ENCODE results near the gene LGALSL.
"Not testable (repeated sequence)": the region's sequence is repeated elsewhere in the genome, so short reads cannot be mapped to it uniquely, and the experiment has no call there.

LGALSL gene

DNA sequence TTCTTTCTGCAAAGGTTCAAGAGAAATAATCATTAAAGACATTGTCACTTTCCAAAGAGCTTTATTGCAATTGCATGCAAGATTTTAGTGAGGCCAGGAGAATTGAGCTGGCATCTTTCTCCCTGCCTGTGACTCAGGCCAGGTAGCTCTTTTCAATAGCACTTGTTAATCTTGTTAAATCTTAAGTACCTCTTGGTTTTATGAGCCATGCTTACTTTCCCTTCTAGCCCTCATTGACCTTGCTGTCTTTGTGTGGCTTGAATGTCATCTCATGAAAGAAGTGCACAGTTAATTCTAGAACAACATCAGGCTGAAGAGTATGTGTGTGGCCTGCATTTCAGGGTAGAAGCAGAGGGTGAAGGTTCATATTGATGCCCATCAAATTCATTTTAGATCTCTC lies 14.8 kb upstream of the LGALSL start:
- FAIRE-seq: no peak
- no peak for DNase-seq (ENCODE audit: insufficient read length, low spot score)
- TF ChIP-seq POU2F2 (IDR thresholded peaks at IDR 0.05; ENCODE audit: low read depth, low read length): no peak
- no peak for TF ChIP-seq POLR2AphosphoS5 (IDR thresholded peaks at IDR 0.05; ENCODE audit: low read depth, low read length)
- no peak for TF ChIP-seq SPI1 (IDR thresholded peaks at IDR 0.05; ENCODE audit: low read depth, low read length)
- no peak for TF ChIP-seq POLR2A (IDR thresholded peaks at IDR 0.05; ENCODE audit: low read depth, low read length)
- TF ChIP-seq PAX5 (IDR thresholded peaks at IDR 0.05; ENCODE audit: insufficient read depth, low read length, severe bottlenecking): no peak

- TF ChIP-seq SPI1 (IDR thresholded peaks at IDR 0.05; ENCODE audit: low read depth, low read length) (no peak), PAX5 (IDR thresholded peaks at IDR 0.05; ENCODE audit: insufficient read depth, low read length, severe bottlenecking) (no peak), POU2F2 (IDR thresholded peaks at IDR 0.05; ENCODE audit: low read depth, low read length) (no peak)
- no peak for FAIRE-seq
- DNase-seq (ENCODE audit: insufficient read length, low spot score): no peak
Observed at GRCh38 chr2:64440843-64441242, 13.1 kb upstream of the LGALSL start.

DNA sequence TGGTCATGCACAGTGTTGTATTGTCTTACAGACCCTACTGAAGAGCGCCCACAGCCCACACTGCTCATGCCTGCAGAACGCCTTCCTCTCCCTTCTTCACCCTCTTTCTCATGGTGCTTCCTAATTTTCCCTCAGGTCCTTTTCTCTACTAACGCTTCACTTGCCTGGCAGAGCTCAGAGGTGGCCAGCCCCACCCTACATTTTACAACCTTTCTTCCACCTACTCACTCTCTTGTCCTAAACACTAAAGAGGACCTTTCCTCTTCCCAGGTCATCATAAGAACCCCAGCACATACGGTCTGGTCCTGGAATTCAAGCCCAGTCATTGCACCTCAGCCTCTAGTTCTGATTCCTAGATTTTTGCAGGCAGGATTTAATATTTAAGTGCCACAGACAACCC lies 11.7 kb upstream of the LGALSL start:
- FAIRE-seq (no peak), DNase-seq (ENCODE audit: insufficient read length, low spot score) (no peak)

GRCh38 chr2:64442801-64443429 lies 11.0 kb upstream of the LGALSL start:
- FAIRE-seq: no peak
- DNase-seq (ENCODE audit: insufficient read length, low spot score): no peak
- no peak for TF ChIP-seq TAF1 (IDR thresholded peaks at IDR 0.05; ENCODE audit: low read depth, low read length)
- TF ChIP-seq POU2F2 (IDR thresholded peaks at IDR 0.05; ENCODE audit: low read depth, low read length): no peak
- no peak for TF ChIP-seq SPI1 (IDR thresholded peaks at IDR 0.05; ENCODE audit: low read depth, low read length)
- no peak for TF ChIP-seq POLR2A (IDR thresholded peaks at IDR 0.05; ENCODE audit: low read depth, low read length)
- no peak for TF ChIP-seq POLR2AphosphoS5 (IDR thresholded peaks at IDR 0.05; ENCODE audit: low read depth, low read length)
- no peak for TF ChIP-seq PAX5 (IDR thresholded peaks at IDR 0.05; ENCODE audit: insufficient read depth, low read length, severe bottlenecking)

More for the DNA sequence above, 11.7 kb upstream of the LGALSL start:
- no peak for TF ChIP-seq PAX5 (IDR thresholded peaks at IDR 0.05; ENCODE audit: insufficient read depth, low read length, severe bottlenecking)
- TF ChIP-seq POU2F2 (IDR thresholded peaks at IDR 0.05; ENCODE audit: low read depth, low read length): no peak
- TF ChIP-seq TAF1 (IDR thresholded peaks at IDR 0.05; ENCODE audit: low read depth, low read length): no peak
- no peak for TF ChIP-seq POLR2AphosphoS5 (IDR thresholded peaks at IDR 0.05; ENCODE audit: low read depth, low read length)
- TF ChIP-seq POLR2A (IDR thresholded peaks at IDR 0.05; ENCODE audit: low read depth, low read length): no peak
- no peak for TF ChIP-seq SPI1 (IDR thresholded peaks at IDR 0.05; ENCODE audit: low read depth, low read length)

GRCh38 chr2:64445970-64446369 lies 8.0 kb upstream of the LGALSL start:
- FAIRE-seq; DNase-seq (ENCODE audit: insufficient read length, low spot score): not testable (repeated sequence)

DNA sequence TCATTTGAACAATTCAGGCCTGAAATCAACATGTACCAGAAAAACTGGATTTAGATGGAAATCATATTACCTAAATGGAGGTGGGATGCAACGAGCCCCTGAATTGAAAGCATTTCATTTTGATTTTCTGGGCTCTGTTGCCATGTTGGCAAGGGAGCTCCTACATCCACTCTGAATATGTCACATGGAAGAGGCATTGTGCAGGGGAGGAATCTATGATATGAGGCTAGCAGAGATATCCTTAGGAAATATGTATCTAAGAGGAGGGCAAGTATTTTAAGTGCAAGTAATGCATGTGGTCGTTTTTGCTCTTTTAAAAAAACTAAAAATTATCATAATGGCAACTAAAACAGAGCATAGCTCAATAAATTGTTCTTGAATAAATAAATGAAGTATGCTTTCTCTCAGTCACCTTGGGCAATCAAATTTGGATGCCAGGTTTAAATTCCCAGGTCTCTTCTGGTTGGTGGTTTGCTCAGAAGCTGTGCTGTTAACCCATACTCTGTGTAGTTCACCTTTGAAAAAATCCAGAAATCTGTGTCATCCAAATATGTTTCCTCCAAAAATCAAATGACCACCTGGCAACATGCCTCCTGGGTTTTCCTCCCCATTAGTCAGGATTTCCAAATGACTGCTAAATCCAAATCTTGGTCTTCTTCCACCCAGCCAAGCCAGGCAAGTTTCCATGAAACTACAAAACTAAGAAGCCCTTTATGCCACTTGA lies 6.5 kb upstream of the LGALSL start:
- TF ChIP-seq POLR2A (IDR thresholded peaks at IDR 0.05; ENCODE audit: low read depth, low read length) (no peak), PAX5 (IDR thresholded peaks at IDR 0.05; ENCODE audit: insufficient read depth, low read length, severe bottlenecking) (no peak), SPI1 (IDR thresholded peaks at IDR 0.05; ENCODE audit: low read depth, low read length) (no peak), TAF1 (IDR thresholded peaks at IDR 0.05; ENCODE audit: low read depth, low read length) (no peak), POU2F2 (IDR thresholded peaks at IDR 0.05; ENCODE audit: low read depth, low read length) (no peak), POLR2AphosphoS5 (IDR thresholded peaks at IDR 0.05; ENCODE audit: low read depth, low read length) (no peak)
- no peak for DNase-seq (ENCODE audit: insufficient read length, low spot score)
- no peak for FAIRE-seq

DNA sequence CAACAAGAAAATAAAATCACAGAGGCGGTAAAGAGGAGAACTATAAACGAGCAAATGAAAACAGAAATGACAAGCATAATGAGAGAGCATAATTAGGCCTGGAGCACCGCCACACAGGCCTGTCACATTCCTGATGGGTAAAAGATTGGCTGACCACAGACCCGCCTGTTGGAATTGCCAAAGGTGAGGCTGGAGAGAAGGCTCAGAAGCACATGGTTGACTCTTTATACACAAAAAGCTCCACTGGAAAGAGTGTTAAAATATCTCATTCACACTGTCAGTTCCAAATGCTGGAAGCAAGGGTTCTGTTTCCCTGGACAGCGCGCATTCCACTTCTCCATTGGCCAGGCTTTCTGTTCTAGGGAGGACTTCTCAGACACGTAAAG lies 5.9 kb upstream of the LGALSL start:
- DNase-seq (ENCODE audit: insufficient read length, low spot score) (no peak), FAIRE-seq (no peak)
- TF ChIP-seq PAX5 (IDR thresholded peaks at IDR 0.05; ENCODE audit: insufficient read depth, low read length, severe bottlenecking): no peak
- TF ChIP-seq POLR2A (IDR thresholded peaks at IDR 0.05; ENCODE audit: low read depth, low read length): no peak
- TF ChIP-seq POLR2AphosphoS5 (IDR thresholded peaks at IDR 0.05; ENCODE audit: low read depth, low read length): no peak
- TF ChIP-seq SPI1 (IDR thresholded peaks at IDR 0.05; ENCODE audit: low read depth, low read length): no peak
- no peak for TF ChIP-seq POU2F2 (IDR thresholded peaks at IDR 0.05; ENCODE audit: low read depth, low read length)
- no peak for TF ChIP-seq TAF1 (IDR thresholded peaks at IDR 0.05; ENCODE audit: low read depth, low read length)

GRCh38 chr2:64451051-64451450 lies 2.9 kb upstream of the LGALSL start:
- FAIRE-seq (no peak), DNase-seq (ENCODE audit: insufficient read length, low spot score) (no peak)
- no peak for TF ChIP-seq TAF1 (IDR thresholded peaks at IDR 0.05; ENCODE audit: low read depth, low read length)
- no peak for TF ChIP-seq POU2F2 (IDR thresholded peaks at IDR 0.05; ENCODE audit: low read depth, low read length)
- no peak for TF ChIP-seq PAX5 (IDR thresholded peaks at IDR 0.05; ENCODE audit: insufficient read depth, low read length, severe bottlenecking)
- no peak for TF ChIP-seq POLR2A (IDR thresholded peaks at IDR 0.05; ENCODE audit: low read depth, low read length)
- TF ChIP-seq POLR2AphosphoS5 (IDR thresholded peaks at IDR 0.05; ENCODE audit: low read depth, low read length): no peak
- no peak for TF ChIP-seq SPI1 (IDR thresholded peaks at IDR 0.05; ENCODE audit: low read depth, low read length)

- DNase-seq (ENCODE audit: insufficient read length, low spot score): peak; percentile 66
- TF ChIP-seq POLR2A (IDR thresholded peaks at IDR 0.05; ENCODE audit: low read depth, low read length) (no peak), POU2F2 (IDR thresholded peaks at IDR 0.05; ENCODE audit: low read depth, low read length) (no peak), PAX5 (IDR thresholded peaks at IDR 0.05; ENCODE audit: insufficient read depth, low read length, severe bottlenecking) (no peak), POLR2AphosphoS5 (IDR thresholded peaks at IDR 0.05; ENCODE audit: low read depth, low read length) (no peak), TAF1 (IDR thresholded peaks at IDR 0.05; ENCODE audit: low read depth, low read length) (no peak), SPI1 (IDR thresholded peaks at IDR 0.05; ENCODE audit: low read depth, low read length) (no peak)
- peak; percentile 77 for FAIRE-seq
Observed at GRCh38 chr2:64454386-64455332, 697 bp downstream of the LGALSL start.

Data from GM12891 (cell line).